Peyer's patch (tissue), 4 donors: Measurements from ENCODE around the gene TMED8.

Experiments used
- POLR2A ChIP-seq, 2 donors: fragments of 450-650 bp; IDR thresholded peaks; one replicate each; pipeline ENCODE4 v1.5.1; 2017; ENCODE audit warnings: antibody characterized with exemption in 2 of 2, mild to moderate bottlenecking in 2 of 2, moderate library complexity in 2 of 2
- TF ChIP-seq, protein P1 (sequence below), 6 experiments: fragments of 450-650 bp in 4 of 6; fragments of 200-600 bp in 2 of 6; sonication (generic) in 1 of 6; IDR thresholded peaks; one replicate each; pipeline ENCODE4 v1.5.1; 2017 to 2019; ENCODE audit warnings: antibody characterized with exemption in 6 of 6, mild to moderate bottlenecking in 3 of 6, moderate library complexity in 1 of 6

DNA sequence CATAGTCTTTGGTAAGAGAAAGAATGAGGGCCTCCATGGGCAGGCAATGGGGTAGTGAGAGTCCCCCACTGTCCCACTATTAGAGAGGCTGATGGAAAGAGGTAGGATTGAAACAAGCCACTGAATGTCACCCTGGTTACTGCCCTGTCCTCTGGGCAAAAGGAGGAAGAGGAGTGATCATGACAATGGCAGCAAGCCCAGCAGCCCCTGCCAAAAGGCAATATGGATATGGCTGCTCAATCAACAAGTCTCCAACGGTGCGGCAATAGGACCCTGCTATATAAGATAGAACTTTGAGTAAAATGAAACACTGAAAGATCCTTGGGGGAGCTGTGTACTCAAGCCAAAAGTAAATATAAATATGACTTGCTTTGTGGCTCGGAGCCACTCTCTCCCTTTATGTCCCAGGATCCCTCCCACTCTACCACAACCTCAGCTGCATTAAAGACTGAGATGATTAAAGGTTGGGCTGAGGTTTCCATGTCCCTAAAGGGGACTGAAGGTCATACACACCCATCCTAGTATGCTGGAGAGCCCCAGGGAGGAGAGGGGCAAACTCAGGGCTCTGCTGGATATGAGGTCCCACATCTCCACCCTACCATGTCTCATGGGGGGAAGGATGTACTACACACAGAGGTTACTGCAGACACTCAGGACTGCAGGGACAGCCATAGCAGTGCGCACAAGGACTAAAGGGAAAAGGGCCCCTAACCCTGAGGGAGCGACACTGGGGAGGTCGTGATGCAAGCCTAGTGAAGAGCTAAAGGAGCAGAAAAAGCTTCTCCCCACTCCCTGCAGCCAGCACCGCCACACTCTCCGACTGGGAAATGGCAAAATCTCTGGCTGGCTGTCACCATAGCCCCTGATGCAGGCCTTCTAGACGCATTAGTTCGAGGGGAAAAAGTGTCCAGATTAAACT is 62.1 kb downstream of the TMED8 start:
- TF ChIP-seq, protein P1, sequence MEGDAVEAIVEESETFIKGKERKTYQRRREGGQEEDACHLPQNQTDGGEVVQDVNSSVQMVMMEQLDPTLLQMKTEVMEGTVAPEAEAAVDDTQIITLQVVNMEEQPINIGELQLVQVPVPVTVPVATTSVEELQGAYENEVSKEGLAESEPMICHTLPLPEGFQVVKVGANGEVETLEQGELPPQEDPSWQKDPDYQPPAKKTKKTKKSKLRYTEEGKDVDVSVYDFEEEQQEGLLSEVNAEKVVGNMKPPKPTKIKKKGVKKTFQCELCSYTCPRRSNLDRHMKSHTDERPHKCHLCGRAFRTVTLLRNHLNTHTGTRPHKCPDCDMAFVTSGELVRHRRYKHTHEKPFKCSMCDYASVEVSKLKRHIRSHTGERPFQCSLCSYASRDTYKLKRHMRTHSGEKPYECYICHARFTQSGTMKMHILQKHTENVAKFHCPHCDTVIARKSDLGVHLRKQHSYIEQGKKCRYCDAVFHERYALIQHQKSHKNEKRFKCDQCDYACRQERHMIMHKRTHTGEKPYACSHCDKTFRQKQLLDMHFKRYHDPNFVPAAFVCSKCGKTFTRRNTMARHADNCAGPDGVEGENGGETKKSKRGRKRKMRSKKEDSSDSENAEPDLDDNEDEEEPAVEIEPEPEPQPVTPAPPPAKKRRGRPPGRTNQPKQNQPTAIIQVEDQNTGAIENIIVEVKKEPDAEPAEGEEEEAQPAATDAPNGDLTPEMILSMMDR (IDR thresholded peaks at IDR 0.05): no peak
- no peak for TF ChIP-seq POLR2A (IDR thresholded peaks at IDR 0.05)
